GM19452 (cell line): ENCODE results near the gene HIPK1.
"Not testable (repeated sequence)": the region's sequence is repeated elsewhere in the genome, so short reads cannot be mapped to it uniquely, and the experiment has no call there.

Source experiments
- ATAC-seq: cut with Tn5 transposase; IDR thresholded peaks from one replicate; pipeline ENCODE4 v1.9.1; 2021; ENCODE audit not compliant: unreplicated experiment

HIPK1 gene

DNA sequence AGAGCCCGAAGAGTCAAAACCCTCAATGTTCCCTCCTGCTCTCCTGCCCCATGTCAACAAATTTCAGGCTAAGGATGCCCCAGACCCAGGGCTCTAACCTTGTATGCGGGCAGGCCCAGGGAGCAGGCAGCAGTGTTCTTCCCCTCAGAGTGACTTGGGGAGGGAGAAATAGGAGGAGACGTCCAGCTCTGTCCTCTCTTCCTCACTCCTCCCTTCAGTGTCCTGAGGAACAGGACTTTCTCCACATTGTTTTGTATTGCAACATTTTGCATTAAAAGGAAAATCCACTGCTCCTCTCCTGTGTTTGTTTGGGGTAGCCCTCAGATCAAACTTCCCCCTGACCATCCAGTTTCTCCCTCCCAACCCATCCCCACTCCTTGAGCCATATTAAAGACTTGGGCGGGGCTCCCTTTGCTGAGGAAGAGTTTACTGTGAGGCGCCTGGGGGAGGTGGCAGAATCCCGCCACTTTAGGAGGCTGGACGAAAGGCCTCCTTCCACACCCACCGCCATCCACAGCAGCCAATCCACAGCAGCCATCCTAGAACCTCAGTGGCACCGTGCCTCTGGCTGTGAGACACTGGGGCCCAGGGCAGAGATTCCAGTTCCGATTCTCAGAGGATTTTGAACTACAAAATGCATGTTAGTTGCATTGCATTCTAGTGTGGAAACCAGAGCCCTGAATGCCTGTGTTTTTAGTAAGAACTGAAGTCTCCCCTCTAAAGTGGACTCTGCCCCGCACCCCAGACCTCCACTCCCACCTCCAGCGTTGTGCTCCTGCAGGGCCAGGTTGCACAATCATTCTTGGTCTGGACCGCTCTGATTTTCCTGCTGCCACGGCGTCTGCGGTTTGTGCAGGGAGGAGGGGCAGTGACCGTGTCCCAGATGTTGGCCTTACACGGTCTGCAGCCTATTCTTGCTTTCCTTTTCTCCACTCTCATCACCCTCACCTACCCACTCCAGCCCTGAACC is 53.1 kb downstream of the HIPK1 start:
- no peak for ATAC-seq

DNA sequence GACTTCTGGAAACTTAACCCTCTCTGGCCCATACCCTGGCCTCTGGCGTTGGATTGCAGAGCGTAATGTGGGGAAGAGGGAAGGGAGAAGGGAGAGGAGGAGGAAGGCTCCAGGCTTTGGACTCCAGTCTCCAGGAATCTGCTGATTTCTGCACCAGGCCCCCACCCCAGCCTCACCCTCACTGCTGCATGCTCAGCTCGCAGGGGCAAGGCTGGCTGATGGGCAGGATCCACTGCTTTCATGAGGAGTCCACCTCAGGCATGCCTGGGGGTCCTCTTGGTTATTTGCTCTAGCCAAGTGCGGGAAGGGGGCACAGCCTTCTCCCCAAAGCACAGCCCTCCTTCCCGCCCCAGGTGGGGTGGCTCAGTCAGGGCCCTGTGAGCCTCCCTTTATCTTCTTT is 53.8 kb downstream of the HIPK1 start:
- no peak for ATAC-seq

DNA sequence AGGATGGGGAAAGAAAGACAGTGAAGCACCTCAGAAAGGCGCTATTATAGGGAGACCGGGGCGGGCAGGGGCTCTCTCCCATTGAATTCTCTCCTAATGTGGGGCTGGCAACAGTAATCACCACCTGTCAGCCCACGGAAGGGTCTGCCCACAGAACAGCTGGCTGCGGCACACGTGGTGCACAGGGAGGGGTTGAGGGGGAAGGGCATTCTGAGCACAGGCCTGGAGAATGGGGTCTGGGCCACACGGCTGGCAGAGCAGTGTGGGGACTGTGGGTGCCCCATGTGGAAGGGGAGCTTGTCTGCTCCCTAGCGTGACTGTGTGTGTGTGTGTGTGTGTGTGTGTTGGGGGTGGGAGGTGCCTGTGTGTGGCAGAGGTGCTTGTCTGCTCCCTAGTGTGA is 54.3 kb downstream of the HIPK1 start:
- no peak for ATAC-seq

DNA sequence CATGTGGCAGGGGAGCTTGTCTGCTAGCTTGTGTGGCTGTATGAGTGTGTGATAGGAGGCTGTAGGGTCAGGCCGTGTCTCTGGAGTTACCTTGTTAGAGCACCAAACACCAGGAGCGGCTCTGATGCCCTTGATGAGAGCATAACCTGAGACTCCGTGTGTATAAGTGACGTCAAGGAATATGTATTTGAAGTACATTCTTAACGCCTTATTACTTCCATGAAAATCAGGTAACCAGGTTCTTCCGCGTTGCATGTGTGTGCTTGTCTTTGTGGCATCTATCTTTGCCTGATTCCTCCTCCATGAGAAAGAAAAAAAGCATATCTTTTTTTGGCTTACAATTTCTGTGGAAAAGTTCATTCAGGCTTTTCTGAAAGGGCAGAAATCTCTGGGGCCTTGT is 54.7 kb downstream of the HIPK1 start:
- ATAC-seq = no peak

DNA sequence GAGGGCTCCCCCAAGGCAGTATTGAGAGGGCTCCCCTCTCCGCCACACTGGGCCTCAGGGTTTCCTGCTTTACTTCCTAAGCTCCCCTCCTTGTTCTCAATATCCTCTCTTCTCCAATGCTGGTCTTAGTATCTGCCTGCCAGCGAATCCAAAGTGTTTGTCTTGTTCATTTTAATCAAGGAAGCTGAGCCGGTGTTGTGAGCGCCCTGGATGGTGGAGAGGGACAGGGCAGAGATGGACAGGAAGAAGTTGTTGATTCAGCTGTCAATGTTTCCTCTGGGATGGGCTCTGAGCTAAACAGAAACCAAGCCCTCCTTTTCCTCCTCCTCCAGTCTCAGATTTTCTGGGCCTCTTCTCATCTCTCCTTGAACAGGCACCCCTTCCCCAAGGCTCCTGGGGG is 55.6 kb downstream of the HIPK1 start:
- ATAC-seq = no peak

DNA sequence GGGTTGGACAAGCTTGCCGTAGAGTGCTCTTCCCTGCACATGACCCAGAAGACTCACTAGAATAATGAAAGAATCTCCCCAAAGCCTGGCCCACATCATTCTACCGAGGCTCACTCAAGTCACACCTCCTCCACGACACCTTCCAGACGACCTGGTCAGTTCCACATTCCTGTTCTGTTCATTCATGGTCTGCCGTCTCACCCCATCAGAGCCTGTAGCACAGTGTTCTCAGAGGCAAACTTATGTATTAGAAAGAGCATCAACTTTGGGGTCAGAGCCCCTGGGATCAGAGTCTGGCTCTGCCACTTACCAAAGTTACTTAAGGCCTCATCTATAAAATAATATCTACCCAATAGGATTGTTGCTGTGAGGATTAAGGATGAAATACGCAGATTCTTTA is 57.7 kb downstream of the HIPK1 start:
- ATAC-seq = no peak

DNA sequence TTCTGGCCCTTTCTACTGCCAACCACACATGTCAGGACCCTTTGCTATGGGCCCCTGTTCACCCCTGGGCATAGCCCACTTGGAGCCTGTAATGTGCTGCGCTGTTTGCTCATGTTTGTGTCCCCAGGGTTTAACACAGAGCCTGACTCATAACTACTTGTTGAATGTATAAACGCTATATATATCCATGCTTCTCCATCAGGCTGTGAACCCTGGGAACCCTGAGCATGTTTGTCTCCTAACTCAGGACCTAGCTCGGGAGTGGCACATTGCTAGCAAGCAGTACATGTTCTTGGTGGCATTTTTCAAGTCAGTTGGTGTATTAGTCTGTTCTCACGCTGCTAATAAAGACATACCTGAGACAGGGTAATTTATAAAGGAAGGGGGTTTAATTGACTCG is 58.1 kb downstream of the HIPK1 start:
- no peak for ATAC-seq

DNA sequence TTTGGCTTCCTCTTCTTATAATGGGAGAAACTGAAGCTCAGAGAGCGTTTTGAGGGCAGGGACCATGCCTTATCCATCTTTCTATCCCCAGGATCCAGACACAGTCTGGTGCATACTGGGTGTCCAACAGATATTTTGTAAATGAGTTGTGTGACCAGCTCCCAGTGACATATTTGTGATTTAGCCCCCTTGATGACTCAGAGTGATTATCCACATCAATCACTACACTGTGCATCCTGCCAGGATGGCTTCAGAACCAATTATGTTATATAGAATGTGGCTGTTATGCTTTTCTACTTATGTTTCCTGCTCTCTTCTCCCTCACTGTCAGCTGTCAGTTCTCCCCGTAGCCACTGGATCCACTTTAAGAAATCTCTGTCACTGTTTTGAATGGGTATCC is 61.4 kb downstream of the HIPK1 start:
- ATAC-seq = no peak

DNA sequence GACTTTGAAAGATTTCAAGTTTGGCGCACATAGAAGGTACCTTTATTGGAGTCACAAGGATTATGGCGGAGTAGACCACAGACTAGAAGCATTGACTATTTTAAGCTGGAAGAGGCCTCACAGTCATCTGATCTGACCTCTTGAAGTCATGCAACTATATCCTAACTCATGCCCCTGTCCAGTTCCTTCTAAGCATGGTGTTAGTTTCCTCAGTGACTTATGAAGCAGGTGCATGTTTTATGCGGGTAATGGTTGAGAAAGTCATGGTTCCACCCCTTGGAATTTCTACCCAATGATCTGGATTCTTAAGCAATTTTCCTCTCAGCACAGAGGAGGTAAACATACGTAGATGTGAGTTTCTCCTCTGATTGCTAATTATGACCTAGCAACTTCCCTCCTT is 61.8 kb downstream of the HIPK1 start:
- no peak for ATAC-seq

DNA sequence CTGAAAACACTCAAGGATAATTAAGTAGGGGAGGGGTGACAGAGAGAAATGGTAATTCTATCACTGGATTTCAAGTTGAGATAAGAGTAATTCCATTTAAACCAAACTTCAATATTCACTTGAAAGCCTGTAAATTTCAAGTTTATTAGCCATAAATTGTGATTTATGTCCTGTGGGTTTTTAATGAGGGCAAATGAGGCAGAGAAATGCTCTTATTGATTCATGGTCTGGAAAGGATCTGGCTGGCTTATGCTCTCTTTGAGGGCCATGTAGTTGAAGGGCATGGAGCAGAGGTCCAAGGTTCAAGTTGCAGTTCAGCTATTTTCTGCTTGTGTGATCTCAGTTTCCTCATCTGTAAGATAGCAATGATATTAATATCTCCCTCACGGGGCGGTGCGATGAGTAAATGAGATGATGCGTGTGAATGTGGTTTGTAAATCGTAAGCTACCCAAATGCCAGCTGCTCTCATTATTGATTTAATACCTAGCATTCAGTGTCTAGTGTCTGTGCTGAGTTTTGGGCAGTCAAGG is 62.4 kb downstream of the HIPK1 start:
- ATAC-seq = no peak

DNA sequence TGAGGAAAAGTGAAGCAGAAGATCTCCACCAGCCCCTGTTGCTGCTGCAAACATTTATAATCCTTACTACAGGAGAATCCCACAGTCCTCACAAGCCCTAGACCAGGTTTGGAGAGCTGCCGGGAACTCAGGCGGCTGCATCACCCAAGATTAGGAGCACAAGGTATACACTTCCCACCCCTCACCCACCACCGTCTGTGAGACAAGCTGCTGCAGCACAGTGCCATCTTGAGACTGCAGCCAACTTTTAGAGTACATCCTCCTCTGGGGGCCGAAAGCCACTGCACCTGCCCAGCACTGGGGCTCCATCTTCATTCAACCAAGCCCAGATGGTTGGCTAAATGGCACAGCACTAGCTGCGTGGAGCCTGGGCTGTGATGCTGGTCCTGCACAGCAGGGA is 63.9 kb downstream of the HIPK1 start:
- ATAC-seq = no peak

DNA sequence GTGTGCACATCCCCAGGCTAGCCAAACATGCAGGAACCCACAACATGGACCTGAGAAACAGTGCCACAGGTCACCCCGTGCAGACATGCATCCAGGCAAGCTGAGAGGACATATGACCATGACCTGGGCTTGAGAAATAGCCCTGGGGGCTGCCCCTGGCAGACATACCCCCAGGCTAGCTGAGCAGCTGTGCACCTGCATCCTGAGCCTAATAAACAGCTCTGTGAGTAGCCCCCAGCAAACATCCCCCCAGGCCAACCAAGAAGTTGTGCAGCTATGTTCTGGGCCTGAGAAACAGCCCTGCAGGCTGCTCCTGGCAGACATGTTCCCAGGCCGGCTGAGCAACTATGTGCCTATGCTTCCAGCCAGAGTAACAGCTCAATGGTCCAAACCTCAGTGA is 64.6 kb downstream of the HIPK1 start:
- no peak for ATAC-seq

DNA sequence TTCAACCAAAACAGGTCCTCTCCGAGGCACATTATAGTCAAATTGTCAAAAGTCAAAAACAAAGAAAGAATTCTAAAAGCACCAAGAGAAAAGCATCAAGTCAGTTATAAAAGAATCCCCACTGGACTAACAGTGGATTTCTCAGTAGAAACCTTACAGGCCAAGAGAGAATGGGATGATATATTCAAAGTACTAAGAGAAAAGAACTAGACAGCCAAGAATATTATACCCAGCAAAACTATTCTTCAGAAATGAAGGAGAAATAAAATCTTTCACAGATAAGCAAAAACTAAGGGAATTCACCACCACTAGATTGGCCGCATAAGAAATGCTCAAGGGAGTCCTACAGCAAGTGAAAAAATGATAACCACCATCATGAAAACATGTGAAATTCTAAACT is 66.3 kb downstream of the HIPK1 start:
- no peak for ATAC-seq

DNA sequence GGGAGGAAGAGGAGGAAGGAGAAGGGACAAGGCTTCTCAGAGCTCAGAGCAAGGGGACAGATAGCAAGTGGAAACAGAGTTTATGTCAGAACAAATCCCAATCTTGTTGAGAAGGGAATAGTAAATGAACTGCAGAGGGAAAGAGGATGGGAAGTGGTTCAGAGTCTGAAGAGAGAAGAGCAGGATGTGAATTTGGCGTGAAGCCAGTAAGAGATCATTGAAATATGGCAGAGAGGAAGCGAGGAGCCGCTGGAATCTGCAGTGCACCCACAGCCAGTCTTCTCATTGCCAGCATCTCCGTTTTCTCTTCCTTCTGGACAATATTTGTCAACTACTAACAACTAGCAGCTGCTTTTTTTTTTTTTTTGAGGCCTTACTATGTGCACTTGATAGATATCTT is 69.2 kb downstream of the HIPK1 start:
- ATAC-seq = no peak

DNA sequence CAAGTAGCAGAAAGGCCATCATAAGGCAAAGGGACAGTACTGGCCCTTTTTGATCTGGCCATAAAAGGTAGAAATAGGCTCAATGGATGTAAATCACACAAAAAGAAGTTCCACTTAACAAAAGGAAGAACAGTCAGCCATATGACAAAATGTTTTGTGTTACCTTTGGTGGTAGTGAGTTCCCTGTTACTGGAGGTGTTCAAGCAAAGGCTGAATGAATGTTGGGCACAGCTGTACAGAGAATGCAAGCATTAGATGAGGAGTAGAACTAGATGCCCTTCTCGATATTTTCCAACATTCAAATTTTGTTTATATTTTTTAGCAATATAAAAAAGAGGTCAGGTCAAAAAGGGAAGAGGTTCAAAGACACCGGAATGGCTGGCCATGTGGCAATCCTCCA is 70.1 kb downstream of the HIPK1 start:
- no peak for ATAC-seq

DNA sequence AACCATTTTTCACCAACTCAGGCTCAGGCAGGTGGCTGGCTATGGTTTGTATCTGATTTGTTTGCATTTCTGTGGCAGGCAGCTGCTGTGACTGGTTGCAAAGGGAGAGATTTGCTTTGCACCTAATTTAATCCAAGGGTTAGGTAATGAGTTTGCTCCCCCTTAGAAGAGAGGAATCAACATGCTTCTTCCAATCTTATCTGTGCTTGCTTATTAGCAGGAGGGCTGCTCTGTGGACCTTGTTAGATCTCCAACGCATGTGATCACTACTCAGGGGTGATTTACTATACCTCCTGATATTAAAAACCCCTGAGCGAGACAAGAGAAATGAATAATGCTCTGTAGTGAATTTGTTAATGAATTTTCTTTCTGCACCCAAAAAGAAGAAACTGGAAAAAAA is 70.7 kb downstream of the HIPK1 start:
- ATAC-seq = no peak

DNA sequence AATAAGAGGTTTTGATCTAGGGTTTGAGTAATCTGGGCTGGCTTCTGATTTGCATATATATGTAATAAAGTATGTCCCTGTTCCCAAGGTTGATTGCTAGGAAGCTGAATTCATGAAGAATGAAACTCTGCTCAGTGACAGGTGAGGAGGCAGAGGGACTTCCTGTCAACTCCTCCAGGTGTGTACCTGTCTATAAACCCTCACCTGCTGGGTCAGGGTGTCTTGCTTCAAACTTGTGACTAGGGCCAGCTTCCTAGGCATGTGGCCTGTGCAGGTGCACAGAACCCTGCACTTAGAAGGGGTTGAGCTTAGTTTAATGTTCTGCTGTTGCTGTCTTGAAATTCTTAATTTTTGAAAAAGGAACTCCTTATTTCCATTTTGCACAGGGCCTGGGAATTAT is 71.3 kb downstream of the HIPK1 start:
- no peak for ATAC-seq

DNA sequence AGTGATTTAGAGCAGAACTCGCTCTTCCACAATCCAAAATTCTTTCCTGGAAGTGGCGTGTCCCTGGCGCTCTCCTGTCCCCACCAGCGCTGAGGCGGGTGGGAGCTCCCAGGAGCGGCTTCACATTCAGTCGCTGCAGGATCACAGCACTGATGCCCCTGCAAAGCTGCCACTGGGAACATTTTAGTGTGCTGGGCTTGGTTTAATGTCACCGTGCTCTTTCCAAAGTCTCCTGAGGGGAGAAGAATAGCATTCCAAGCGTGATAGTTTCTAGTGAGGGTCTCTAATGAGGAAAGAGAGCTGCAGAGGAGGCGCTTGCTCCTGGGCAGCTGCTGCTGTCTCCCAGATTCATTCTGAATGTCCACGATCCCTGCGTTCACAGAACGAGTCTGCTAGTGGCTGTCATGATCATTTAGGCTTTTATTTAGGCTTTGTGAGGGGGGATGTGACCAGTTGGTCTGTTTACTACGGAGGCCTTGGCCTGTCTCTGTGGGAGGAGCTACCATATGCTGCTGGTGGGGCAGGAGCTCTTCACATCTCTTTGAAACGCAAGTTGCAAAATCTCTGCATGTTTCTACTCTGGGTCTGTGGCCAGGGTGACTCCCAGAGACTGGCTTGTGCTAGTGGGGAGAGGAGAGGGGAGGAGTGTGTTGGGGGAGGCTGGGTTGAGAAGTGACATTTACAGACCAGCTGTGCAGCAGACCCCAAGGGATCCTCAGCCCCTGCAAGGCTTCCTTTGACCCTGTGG is 73.5 kb downstream of the HIPK1 start:
- no peak for ATAC-seq

DNA sequence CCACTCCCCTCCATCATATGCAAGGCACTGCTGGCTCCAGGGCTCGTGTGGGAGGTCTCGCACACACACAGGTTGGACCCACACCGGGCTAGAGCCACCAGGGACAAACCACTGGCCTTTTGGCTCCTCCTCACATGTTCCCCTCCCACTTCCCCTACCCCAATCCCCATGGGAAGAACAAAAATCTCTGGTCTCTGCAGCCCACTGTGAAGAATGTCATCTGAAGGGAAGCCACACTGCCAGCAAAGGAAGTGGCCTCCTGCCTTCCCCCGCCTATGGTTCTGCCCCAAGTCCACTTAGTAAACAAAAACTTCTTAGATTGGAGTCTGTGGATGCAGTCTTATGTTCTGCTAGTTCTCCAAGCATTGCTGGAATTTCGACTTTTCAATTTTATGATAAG is 74.3 kb downstream of the HIPK1 start:
- ATAC-seq = no peak

DNA sequence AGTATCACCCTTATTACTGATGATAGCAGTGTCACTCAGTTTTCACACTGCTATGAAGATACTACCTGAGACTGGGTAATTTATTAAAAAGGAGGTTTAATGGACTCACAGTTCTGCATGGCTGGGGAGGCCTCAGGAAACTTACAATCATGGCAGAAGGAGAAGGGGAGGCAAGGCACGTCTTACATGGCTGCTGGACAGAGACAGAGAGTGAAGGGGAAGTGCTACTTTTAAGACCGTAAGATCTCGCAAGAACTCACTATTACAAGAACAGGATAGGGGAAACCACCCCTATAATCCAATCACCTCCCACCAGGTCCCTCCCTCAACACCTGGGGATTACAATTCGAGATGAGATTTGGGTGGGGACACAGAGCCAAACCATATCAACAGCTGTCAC is 77.7 kb downstream of the HIPK1 start:
- ATAC-seq = not testable (repeated sequence)

DNA sequence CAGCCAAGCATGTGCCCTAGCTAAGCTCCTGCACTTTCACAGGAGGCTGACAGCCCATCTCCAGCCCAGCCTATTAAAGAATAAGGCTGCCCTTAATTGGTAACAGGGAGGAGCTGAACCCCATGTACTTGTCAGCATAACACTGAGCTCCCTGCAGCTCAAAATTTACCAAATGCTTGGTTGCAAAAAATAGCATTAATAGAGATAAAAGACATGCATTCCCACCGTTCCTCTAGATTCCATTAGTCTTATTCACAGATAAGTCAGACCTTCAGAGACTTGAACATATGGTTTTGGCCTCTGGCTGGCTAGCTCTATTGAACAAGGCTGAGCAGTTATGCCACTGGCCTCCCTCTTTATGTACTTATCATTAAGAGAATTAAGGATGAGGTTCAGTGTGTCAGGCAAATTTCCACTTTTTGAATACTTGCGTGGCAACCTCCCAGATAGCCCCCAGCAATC is 79.4 kb downstream of the HIPK1 start:
- no peak for ATAC-seq

DNA sequence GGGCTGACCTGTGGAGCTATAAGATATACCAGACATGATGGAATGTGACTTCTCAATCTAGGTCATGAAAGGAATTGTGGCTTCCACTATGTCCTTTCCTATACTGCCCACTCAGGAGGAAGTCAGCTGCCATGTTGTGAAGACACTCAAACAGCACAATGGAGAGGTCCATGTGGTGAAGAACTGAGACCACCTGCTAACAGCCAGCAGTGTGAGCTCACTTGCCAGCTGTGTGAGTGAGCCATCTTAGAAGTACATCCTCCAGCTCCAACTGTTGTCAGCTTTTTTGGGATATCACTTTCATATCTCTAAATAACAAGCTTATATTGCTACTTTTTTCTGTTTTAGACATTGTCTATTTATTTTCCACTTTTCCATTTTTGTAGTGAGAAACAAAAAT is 79.9 kb downstream of the HIPK1 start:
- ATAC-seq = no peak
